Spleen (tissue), 11 donors: ENCODE measurements around the gene TSKU. TPM values are rescaled to one million over a fixed set of nuclear protein-coding genes. Genes with fewer than 3 reads are reported as not detected.

Experiments
- DNase-seq: peaks from one replicate; pipeline ENCODE4 v3.0.0-alpha.2; 2020
- H3K27ac ChIP-seq, 8 donors: fragments of 200-600 bp; sonication (generic) in 7 of 8; 1 replicate in 4 of 8; 2 replicates in 4 of 8; pipeline versions ENCODE4 v1.5.0 to v1.8.0; 2016 to 2021; ENCODE audit warnings: inconsistent platforms in 4 of 8, mild to moderate bottlenecking in 4 of 8, moderate library complexity in 1 of 8
- H3K27me3 ChIP-seq, 7 donors: fragments of 200-600 bp; sonication (generic) in 6 of 7; replicated peaks in 1 of 7; 1 replicate in 4 of 7; 2 replicates in 3 of 7; pipeline versions ENCODE4 v1.5.0 to v1.8.0; 2016 to 2021; ENCODE audit warnings: inconsistent platforms in 3 of 7, mild to moderate bottlenecking in 1 of 7
- H3K36me3 ChIP-seq, 6 donors: fragments of 200-600 bp; sonication (generic) in 5 of 6; 1 replicate in 4 of 6; 2 replicates in 2 of 6; pipeline versions ENCODE4 v1.5.0 to v1.8.0; 2016 to 2021; ENCODE audit warnings: inconsistent platforms in 2 of 6
- H3K4me1 ChIP-seq, 6 donors: fragments of 200-600 bp; sonication (generic) in 5 of 6; 1 replicate in 3 of 6; 2 replicates in 3 of 6; pipeline versions ENCODE4 v1.5.0 to v1.8.0; 2016 to 2021; ENCODE audit warnings: inconsistent platforms in 3 of 6
- H3K4me3 ChIP-seq, 8 donors: fragments of 200-600 bp; sonication (generic) in 7 of 8; 1 replicate in 4 of 8; 2 replicates in 4 of 8; pipeline versions ENCODE4 v1.5.0 to v1.8.0; 2016 to 2021; ENCODE audit warnings: inconsistent platforms in 4 of 8, mild to moderate bottlenecking in 4 of 8, moderate library complexity in 2 of 8
- H3K9me3 ChIP-seq, 8 donors: fragments of 200-600 bp; sonication (generic) in 7 of 8; 1 replicate in 4 of 8; 2 replicates in 4 of 8; pipeline versions ENCODE4 v1.5.0 to v1.8.0; 2016 to 2021; ENCODE audit warnings: inconsistent platforms in 4 of 8
- POLR2A ChIP-seq, 3 donors: fragments of 450-650 bp; IDR thresholded peaks; one replicate each; pipeline ENCODE4 v1.5.1; 2017; ENCODE audit warnings: antibody characterized with exemption in 3 of 3, mild to moderate bottlenecking in 1 of 3
- POLR2AphosphoS5 ChIP-seq, 3 donors: sonication (generic); formaldehyde crosslinking; IDR thresholded peaks; one replicate each; pipeline ENCODE4 v1.5.1; 2017; ENCODE audit warnings: antibody characterized with exemption in 3 of 3
- WGBS, 5 donors: extraction: QIAGEN DNeasy Blood & Tissue Kit in 3 of 5; methylation state at CpG; one replicate each; pipeline versions ENCODE4 v1.1.5 to v1.1.7; 2013 to 2018; 5-methylcytosine and 5-hydroxymethylcytosine counted together
- intact Hi-C: fragments of 100-400 bp; cut with DNase I; formaldehyde crosslinking; loops from one replicate; pipeline ENCODE4 v1.15.0; 2023; ENCODE audit warnings: low total_unique reads
- polyA plus RNA-seq, 3 donors: library from polyadenylated mRNA; stranded (reverse); fragments of 200-250 nt; gene quantifications; one replicate each; pipeline ENCODE4 v1.2.1, GENCODE V29; 2013
- total RNA-seq, 7 donors: library from RNA; depleted of rRNA in 3 of 7; stranded (reverse); fragments of >200 nt in 3 of 7; fragmentation: NEBNext Ultra II Directional in 4 of 7; extraction: Animal tissue kit (Norgen Biotek cat#: 25700) in 4 of 7; gene quantifications; one replicate each; pipeline versions ENCODE4 v1.1.0 to v1.2.1, GENCODE V29; 2016 to 2021
- TF ChIP-seq, protein P1 (sequence below), 11 experiments: fragments of 200-600 bp in 7 of 11; fragments of 450-650 bp in 4 of 11; sonication (generic) in 4 of 11; IDR thresholded peaks in 8 of 11; conservative IDR thresholded peaks in 3 of 11; 1 replicate in 7 of 11; 2 replicates in 4 of 11; pipeline versions ENCODE4 v1.4.0 to v1.8.0; 2016 to 2021; ENCODE audit warnings: antibody characterized with exemption in 11 of 11, inconsistent platforms in 4 of 11, mild to moderate bottlenecking in 1 of 11
- donor health status: healthy with polysubstance abuse.
- donor health status: DM: no; HTN: no; CAD: no; lungs with moderate emphysema.
- donor health status: DM: no; HTN: no; CAD: no.
- donor health status: Bipolar disorder and iron deficiency.
- donor health status: healthy.
- donor health status: DM: no; HTN: no; CAD: no.
- donor health status: DM: yes; HTN: yes; CAD: no.

Gene TSKU
- total and polyA plus RNA-seq, 10 donors = 1.1 to 18.6 (median 11.4) TPM

- WGBS, 5 donors = 49 to 89% (median 52%) methylated on average over 2 of the region's 2 CpGs
- TF ChIP-seq, protein P1, sequence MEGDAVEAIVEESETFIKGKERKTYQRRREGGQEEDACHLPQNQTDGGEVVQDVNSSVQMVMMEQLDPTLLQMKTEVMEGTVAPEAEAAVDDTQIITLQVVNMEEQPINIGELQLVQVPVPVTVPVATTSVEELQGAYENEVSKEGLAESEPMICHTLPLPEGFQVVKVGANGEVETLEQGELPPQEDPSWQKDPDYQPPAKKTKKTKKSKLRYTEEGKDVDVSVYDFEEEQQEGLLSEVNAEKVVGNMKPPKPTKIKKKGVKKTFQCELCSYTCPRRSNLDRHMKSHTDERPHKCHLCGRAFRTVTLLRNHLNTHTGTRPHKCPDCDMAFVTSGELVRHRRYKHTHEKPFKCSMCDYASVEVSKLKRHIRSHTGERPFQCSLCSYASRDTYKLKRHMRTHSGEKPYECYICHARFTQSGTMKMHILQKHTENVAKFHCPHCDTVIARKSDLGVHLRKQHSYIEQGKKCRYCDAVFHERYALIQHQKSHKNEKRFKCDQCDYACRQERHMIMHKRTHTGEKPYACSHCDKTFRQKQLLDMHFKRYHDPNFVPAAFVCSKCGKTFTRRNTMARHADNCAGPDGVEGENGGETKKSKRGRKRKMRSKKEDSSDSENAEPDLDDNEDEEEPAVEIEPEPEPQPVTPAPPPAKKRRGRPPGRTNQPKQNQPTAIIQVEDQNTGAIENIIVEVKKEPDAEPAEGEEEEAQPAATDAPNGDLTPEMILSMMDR (IDR thresholded peaks at IDR 0.05 in 8 of 11, conservative IDR thresholded peaks at IDR 0.05 in 3 of 11) = no peak
- no peak for TF ChIP-seq POLR2AphosphoS5 (IDR thresholded peaks at IDR 0.05)
- no peak for TF ChIP-seq POLR2A (IDR thresholded peaks at IDR 0.05)
- Histone ChIP-seq H3K4me1 (peaks cover 0 to 53% (median 22%) of the 10 kb centered on the region in 6 donors), H3K36me3 (no peaks in the 10 kb centered on the region), H3K27me3 (no peaks in the 10 kb centered on the region), H3K4me3 (no peak overlapping the region), H3K27ac (peak overlapping the region in 1 of 8 donors; percentile 73), H3K9me3 (no peaks in the 10 kb centered on the region)
- no peak for DNase-seq
- intact Hi-C loops = no loop called here
These were observed 51.9 kb downstream of the TSKU start for GRCh38 chr11:76835036-76835435.

DNA sequence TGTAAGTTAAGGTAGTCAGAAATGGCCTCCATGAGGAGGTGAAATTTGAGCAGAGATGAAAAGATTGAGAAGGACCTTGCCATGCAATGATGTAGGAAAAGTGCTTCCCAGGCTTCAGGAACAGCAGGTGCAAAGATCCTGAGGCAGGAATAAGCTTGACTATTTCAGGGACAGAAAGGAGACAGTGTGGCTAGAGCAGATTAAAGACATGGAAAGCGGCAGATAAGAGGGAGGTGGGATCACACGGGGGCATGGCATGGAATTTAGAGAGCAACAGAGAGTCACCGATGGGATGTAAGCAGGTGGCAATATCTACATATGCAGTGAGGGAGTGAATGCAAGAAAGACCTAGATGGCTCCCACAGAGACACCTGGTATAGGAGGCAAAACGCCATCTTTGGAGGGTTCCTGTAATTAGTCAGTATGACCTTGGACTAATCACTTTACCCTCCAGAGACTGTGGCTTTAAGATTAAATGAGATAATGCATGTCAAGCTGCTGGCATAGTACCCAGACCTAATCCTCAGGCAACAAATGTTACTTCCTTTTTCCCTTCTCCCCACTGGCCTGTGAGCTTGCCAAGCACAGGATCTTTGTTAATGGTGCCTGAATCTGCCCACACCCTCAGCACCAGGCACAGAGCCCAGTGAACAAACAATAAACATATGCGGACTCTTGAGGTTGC, 52.9 kb downstream of the TSKU start:
- no peak for TF ChIP-seq POLR2A (IDR thresholded peaks at IDR 0.05)
- peak in 1 of 3 donors; percentile 44 for TF ChIP-seq POLR2AphosphoS5 (IDR thresholded peaks at IDR 0.05)
- intact Hi-C loops = no loop called here
- WGBS, 5 donors = 51 to 73% (median 61%) methylated on average over 5 of the region's 5 CpGs
- Histone ChIP-seq H3K4me3 (no peak overlapping the region), H3K27ac (peak overlapping the region in 6 of 8 donors; percentile 44 to 73 (median 60)), H3K36me3 (no peaks in the 10 kb centered on the region), H3K27me3 (no peaks in the 10 kb centered on the region), H3K4me1 (peaks cover 0 to 53% (median 22%) of the 10 kb centered on the region in 6 donors), H3K9me3 (no peaks in the 10 kb centered on the region)
- DNase-seq = no peak

GRCh38 chr11:76836613-76837291, 53.6 kb downstream of the TSKU start:
- Histone ChIP-seq H3K36me3 (no peaks in the 10 kb centered on the region), H3K4me1 (peaks cover 0 to 53% (median 22%) of the 10 kb centered on the region in 6 donors), H3K27me3 (peaks cover 0 to 2% (median 0%) of the 10 kb centered on the region in 7 donors), H3K27ac (peak overlapping the region in 6 of 8 donors; percentile 44 to 73 (median 60)), H3K9me3 (no peaks in the 10 kb centered on the region), H3K4me3 (no peak overlapping the region)
- intact Hi-C loops = no loop called here
- no peak for DNase-seq
- TF ChIP-seq, protein P1 (IDR thresholded peaks at IDR 0.05 in 8 of 11, conservative IDR thresholded peaks at IDR 0.05 in 3 of 11) = no peak
- no peak for TF ChIP-seq POLR2A (IDR thresholded peaks at IDR 0.05)
- TF ChIP-seq POLR2AphosphoS5 (IDR thresholded peaks at IDR 0.05) = no peak
- WGBS, 5 donors = 70 to 86% (median 81%) methylated on average over 11 of the region's 11 CpGs

- intact Hi-C loops = no loop called here
- 72 to 86% (median 78%) methylated on average over 7 of the region's 7 CpGs for WGBS, 5 donors
- Histone ChIP-seq H3K36me3 (no peaks in the 10 kb centered on the region), H3K4me3 (no peak overlapping the region), H3K27me3 (peaks cover 0 to 13% (median 0%) of the 10 kb centered on the region in 7 donors), H3K27ac (peak overlapping the region in 1 of 8 donors; percentile 5), H3K4me1 (peaks cover 0 to 53% (median 22%) of the 10 kb centered on the region in 6 donors), H3K9me3 (no peaks in the 10 kb centered on the region)
- no peak for DNase-seq
- no peak for TF ChIP-seq POLR2A (IDR thresholded peaks at IDR 0.05)
- TF ChIP-seq, protein P1 (IDR thresholded peaks at IDR 0.05 in 8 of 11, conservative IDR thresholded peaks at IDR 0.05 in 3 of 11) = no peak
- no peak for TF ChIP-seq POLR2AphosphoS5 (IDR thresholded peaks at IDR 0.05)
These were observed 54.8 kb downstream of the TSKU start for GRCh38 chr11:76837696-76838677.
